Naive thymus-derived CD4-positive, alpha-beta T cell (primary cell): ENCODE measurements around the gene KCTD20. TPM values are rescaled to one million over a fixed set of nuclear protein-coding genes. Genes with fewer than 3 reads are reported as not detected.

Experiments used
- ATAC-seq: fragments of 150-1000 bp; cut with Tn5 transposase; 2 replicates; pipeline ENCODE4 v1.10.0; 2021; ENCODE audit warnings: mild to moderate bottlenecking, moderate library complexity
- CTCF ChIA-PET: fragments of 350-600 bp; sonication (Branson Sonifier 250); formaldehyde crosslinking; loops from one replicate; lab custom pipeline; 2021; ENCODE audit warnings: antibody characterized with exemption; lab: Charles Lee
- POLR2A ChIA-PET: fragments of 350-600 bp; sonication (Branson Sonifier 250); formaldehyde crosslinking; loops from one replicate; lab custom pipeline; 2021; ENCODE audit warnings: antibody characterized with exemption, inconsistent platforms; lab: Charles Lee
- DNase-seq, 9 donors: peaks; one replicate each; pipeline versions ENCODE4 v3.0.0 to v3.0.0-alpha.2; 2020 to 2022; ENCODE audit warnings: mixed read lengths in 1 of 9
- H3K27ac ChIP-seq: one replicate; pipeline ENCODE4 v1.7.0; 2013; ENCODE audit warnings: mild to moderate bottlenecking, low read depth, low read length, moderate library complexity
- H3K27me3 ChIP-seq, 2 donors: one replicate each; pipeline ENCODE4 v1.7.0; 2013; ENCODE audit warnings: low read length in 2 of 2, mild to moderate bottlenecking in 2 of 2, moderate library complexity in 2 of 2; ENCODE audit not compliant: control insufficient read depth in 2 of 2, insufficient read depth in 2 of 2
- H3K36me3 ChIP-seq, 3 experiments: 1 replicate in 2 of 3; 2 replicates in 1 of 3; pipeline ENCODE4 v1.7.0; 2013; ENCODE audit warnings: low read length in 3 of 3, mild to moderate bottlenecking in 3 of 3, moderate library complexity in 1 of 3; ENCODE audit not compliant: insufficient read depth in 3 of 3, control insufficient read depth in 2 of 3
- H3K4me1 ChIP-seq, 2 donors: one replicate each; pipeline ENCODE4 v1.7.0; 2013; ENCODE audit warnings: low read length in 2 of 2, mild to moderate bottlenecking in 2 of 2, moderate library complexity in 1 of 2; ENCODE audit not compliant: control insufficient read depth in 2 of 2, insufficient read depth in 2 of 2
- H3K4me3 ChIP-seq: 2 replicates; pipeline ENCODE4 v1.7.0; 2013; ENCODE audit warnings: mild to moderate bottlenecking, low read length
- H3K9me3 ChIP-seq, 3 experiments: 1 replicate in 2 of 3; 2 replicates in 1 of 3; pipeline ENCODE4 v1.7.0; 2013; ENCODE audit warnings: low read length in 3 of 3; ENCODE audit not compliant: control insufficient read depth in 2 of 3
- H3K27ac Mint-ChIP-seq, 9 donors: one replicate each; pipeline ENCODE4 v1.8.0; 2020 to 2022; ENCODE audit warnings: mixed read lengths in 9 of 9, mild to moderate bottlenecking in 8 of 9, moderate library complexity in 5 of 9, inconsistent platforms in 2 of 9
- H3K27me3 Mint-ChIP-seq, 5 donors: one replicate each; pipeline ENCODE4 v1.8.0; 2021 to 2022; ENCODE audit warnings: mixed read lengths in 5 of 5, mild to moderate bottlenecking in 1 of 5
- H3K36me3 Mint-ChIP-seq, 5 donors: one replicate each; pipeline ENCODE4 v1.8.0; 2020 to 2022; ENCODE audit warnings: mixed read lengths in 5 of 5, mild to moderate bottlenecking in 3 of 5, inconsistent platforms in 1 of 5
- H3K4me1 Mint-ChIP-seq, 7 donors: one replicate each; pipeline ENCODE4 v1.8.0; 2020 to 2022; ENCODE audit warnings: mixed read lengths in 7 of 7, mild to moderate bottlenecking in 3 of 7, inconsistent platforms in 1 of 7
- H3K4me3 Mint-ChIP-seq, 10 donors: one replicate each; pipeline ENCODE4 v1.8.0; 2020 to 2022; ENCODE audit warnings: mild to moderate bottlenecking in 10 of 10, mixed read lengths in 10 of 10, moderate library complexity in 6 of 10, inconsistent platforms in 2 of 10
- H3K9me3 Mint-ChIP-seq, 11 donors: one replicate each; pipeline ENCODE4 v1.8.0; 2020 to 2022; ENCODE audit warnings: mixed read lengths in 11 of 11, mild to moderate bottlenecking in 4 of 11, inconsistent platforms in 1 of 11, moderate library complexity in 1 of 11
- intact Hi-C, 2 donors: fragments of 100-400 bp; cut with micrococcal nuclease; formaldehyde crosslinking; loops; one replicate each; pipeline ENCODE4 v1.15.1; 2023
- polyA plus RNA-seq, 2 donors: library from polyadenylated mRNA; unstranded; fragments of 300-500 nt; fragmentation: Illumina TruSeq; gene quantifications; one replicate each; pipeline ENCODE4 v1.2.3, GENCODE V29; 2021
- total RNA-seq, 6 experiments: library from RNA in 5 of 6; stranded (reverse) in 5 of 6; gene quantifications; 1 replicate in 5 of 6; 2 replicates in 1 of 6; pipeline ENCODE4 v1.2.3 and lab custom pipeline; 2021 to 2026

KCTD20 gene
- total and polyA plus RNA-seq, 7 experiments from 2014 or later = 27.7 to 55.8 (median 33.1) TPM

- peaks cover 23 to 67% (median 57%) of the 10 kb centered on the region in 7 donors for H3K4me1 Mint-ChIP-seq
- Histone ChIP-seq H3K4me1 (peaks cover 8 to 25% of the 10 kb centered on the region in 2 donors), H3K27me3 (no peaks in the 10 kb centered on the region), H3K4me3 (no peak overlapping the region), H3K27ac (no peak overlapping the region), H3K36me3 (peaks cover 15 to 60% (median 27%) of the 10 kb centered on the region in 3 experiments), H3K9me3 (no peaks in the 10 kb centered on the region)
- H3K27ac Mint-ChIP-seq = peak overlapping the region in 3 of 9 donors; percentile 27 to 77 (median 73)
- no peak for ATAC-seq
- DNase-seq = no peak
- H3K9me3 Mint-ChIP-seq = no peaks in the 10 kb centered on the region
- POLR2A ChIA-PET = interaction anchor here (0.7 to 1.9 kb wide), 7 partner anchors 9 to 559 kb away, joined by 3 to 5 read pairs (median 4); no protein-coding TSS in a partner anchor
- intact Hi-C loops = loop anchor here in 1 of 2 donors (1.0 to 2.0 kb wide), 2 partner anchors 11 to 16 kb away; no protein-coding TSS in a partner anchor
- CTCF ChIA-PET = interaction anchor here (0.8 kb wide), 1 partner anchor 82 kb away, joined by 4 read pairs; no protein-coding TSS in a partner anchor
- peaks cover 3 to 60% (median 43%) of the 10 kb centered on the region in 5 donors for H3K36me3 Mint-ChIP-seq
- H3K4me3 Mint-ChIP-seq = peak overlapping the region in 3 of 10 donors; percentile 33 to 52 (median 43)
- H3K27me3 Mint-ChIP-seq = no peaks in the 10 kb centered on the region
Observed at GRCh38 chr6:36516988-36517387, 74.2 kb downstream of the KCTD20 start.

DNA sequence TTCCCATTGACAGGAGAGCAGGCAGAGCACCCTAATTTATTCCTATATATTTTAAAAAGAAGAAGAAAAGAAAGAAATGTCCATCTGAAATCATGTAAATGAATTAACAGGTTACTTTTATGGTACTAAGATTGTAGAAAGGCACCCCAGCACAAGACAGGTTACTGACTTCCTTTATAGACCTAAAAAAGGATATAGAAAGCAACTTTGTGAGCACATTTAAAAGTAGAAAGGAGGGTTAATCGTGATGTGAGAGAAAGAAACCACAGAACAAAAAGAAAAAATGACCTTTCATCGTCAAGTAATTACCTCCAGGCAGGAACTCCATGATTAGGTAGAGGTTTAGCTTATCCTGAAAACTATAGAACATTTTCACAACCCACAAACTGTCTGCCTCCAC, 74.6 kb downstream of the KCTD20 start:
- peaks cover 16 to 60% (median 27%) of the 10 kb centered on the region in 3 experiments for H3K36me3 ChIP-seq
- H3K9me3 ChIP-seq = no peaks in the 10 kb centered on the region
- no peaks in the 10 kb centered on the region for H3K9me3 Mint-ChIP-seq
- peak overlapping the region in 6 of 10 donors; percentile 10 to 52 (median 34) for H3K4me3 Mint-ChIP-seq
- H3K4me3 ChIP-seq = no peak overlapping the region
- intact Hi-C loops = loop anchor here in 1 of 2 donors (1.0 to 2.0 kb wide), 2 partner anchors 11 to 15 kb away; no protein-coding TSS in a partner anchor
- ChIA-PET POLR2A (interaction anchor here (1.1 to 1.9 kb wide), 3 partner anchors 9 to 74 kb away, joined by 3 to 5 read pairs (median 4); no protein-coding TSS in a partner anchor), CTCF (no interaction called here)
- no peaks in the 10 kb centered on the region for H3K27me3 Mint-ChIP-seq
- ATAC-seq (no peak), DNase-seq (no peak)
- no peaks in the 10 kb centered on the region for H3K27me3 ChIP-seq
- peaks cover 8 to 25% of the 10 kb centered on the region in 2 donors for H3K4me1 ChIP-seq
- H3K4me1 Mint-ChIP-seq = peaks cover 23 to 67% (median 52%) of the 10 kb centered on the region in 7 donors
- no peak overlapping the region for H3K27ac ChIP-seq
- H3K36me3 Mint-ChIP-seq = peaks cover 0 to 58% (median 43%) of the 10 kb centered on the region in 5 donors
- H3K27ac Mint-ChIP-seq = peak overlapping the region in 6 of 9 donors; percentile 8 to 77 (median 53)

DNA sequence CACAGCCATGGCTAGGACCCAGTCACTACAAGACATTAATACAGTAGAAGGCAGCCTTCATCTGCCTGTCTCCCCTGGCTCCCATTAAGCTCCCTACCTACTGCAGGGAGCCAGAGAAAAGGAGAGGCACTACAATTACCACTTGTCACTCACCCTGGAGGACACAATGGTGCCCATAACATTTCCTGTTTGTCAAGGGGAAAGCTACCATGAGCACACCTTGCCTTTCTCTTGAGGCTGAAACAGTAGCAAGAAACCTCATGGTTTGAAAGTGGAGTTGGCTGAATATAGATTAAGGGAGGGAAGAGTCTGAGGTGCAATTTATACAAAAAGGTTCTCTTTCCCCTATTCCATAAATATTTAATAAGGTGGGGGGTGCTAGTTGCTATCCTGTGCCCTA, 76.6 kb downstream of the KCTD20 start:
- Histone ChIP-seq H3K4me3 (no peak overlapping the region), H3K27me3 (no peaks in the 10 kb centered on the region), H3K36me3 (peaks cover 20 to 74% (median 37%) of the 10 kb centered on the region in 3 experiments), H3K4me1 (peaks cover 8 to 25% of the 10 kb centered on the region in 2 donors), H3K27ac (peak overlapping the region; percentile 11), H3K9me3 (no peaks in the 10 kb centered on the region)
- Mint-ChIP-seq H3K27ac (peak overlapping the region in 7 of 9 donors; percentile 10 to 73 (median 61)), H3K4me1 (peaks cover 23 to 82% (median 66%) of the 10 kb centered on the region in 7 donors), H3K4me3 (peak overlapping the region in 3 of 10 donors; percentile 3 to 52 (median 14)), H3K27me3 (no peaks in the 10 kb centered on the region), H3K9me3 (no peaks in the 10 kb centered on the region), H3K36me3 (peaks cover 4 to 70% (median 56%) of the 10 kb centered on the region in 5 donors)
- ATAC-seq = no peak
- ChIA-PET CTCF (interaction anchor here (0.5 to 1.1 kb wide), 3 partner anchors 35 to 75 kb away, joined by 3 to 6 read pairs (median 4); partner anchors contain the start of gene SRSF3), POLR2A (interaction anchor here (0.5 to 2.0 kb wide), 10 partner anchors 10 to 1825 kb away, joined by 3 to 9 read pairs (median 4); no protein-coding TSS in a partner anchor)
- no peak for DNase-seq
- intact Hi-C loops = no loop called here

DNA sequence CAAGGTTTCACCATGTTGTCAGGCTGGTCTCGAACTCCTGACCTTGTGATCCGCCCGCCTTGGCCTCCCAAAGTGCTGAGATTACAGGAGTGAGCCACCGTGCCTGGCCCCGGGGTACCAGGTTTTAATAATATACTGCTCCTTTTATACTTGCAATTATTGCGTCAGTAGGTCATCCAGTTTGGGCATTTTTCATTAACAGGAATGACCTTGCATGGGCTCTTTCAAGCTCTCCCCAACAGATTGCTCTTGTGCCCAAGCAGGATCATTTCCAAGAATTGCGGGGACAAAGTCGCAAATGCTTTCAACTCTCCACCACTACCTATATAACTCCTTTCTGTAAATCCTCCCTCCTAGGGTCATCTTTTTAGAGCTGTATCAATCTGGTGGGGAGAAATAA, 80.7 kb downstream of the KCTD20 start:
- H3K4me1 ChIP-seq = peaks cover 3 to 30% of the 10 kb centered on the region in 2 donors
- CTCF ChIA-PET = interaction anchor here (0.8 kb wide), 1 partner anchor 45 kb away, joined by 3 read pairs; no protein-coding TSS in a partner anchor
- H3K27me3 ChIP-seq = no peaks in the 10 kb centered on the region
- no peak overlapping the region for H3K4me3 ChIP-seq
- H3K9me3 ChIP-seq = no peaks in the 10 kb centered on the region
- DNase-seq (no peak), ATAC-seq (no peak)
- Mint-ChIP-seq H3K9me3 (no peaks in the 10 kb centered on the region), H3K27me3 (no peaks in the 10 kb centered on the region), H3K4me3 (no peak overlapping the region), H3K36me3 (peaks cover 8 to 74% (median 61%) of the 10 kb centered on the region in 5 donors), H3K27ac (peak overlapping the region in 4 of 9 donors; percentile 21 to 61 (median 40)), H3K4me1 (peaks cover 30 to 81% (median 62%) of the 10 kb centered on the region in 7 donors)
- H3K36me3 ChIP-seq = peaks cover 33 to 74% (median 47%) of the 10 kb centered on the region in 3 experiments
- intact Hi-C loops = no loop called here
- no peak overlapping the region for H3K27ac ChIP-seq
- POLR2A ChIA-PET = interaction anchor here (0.6 to 1.6 kb wide), 6 partner anchors 14 to 76 kb away, joined by 3 to 6 read pairs (median 4); no protein-coding TSS in a partner anchor

DNA sequence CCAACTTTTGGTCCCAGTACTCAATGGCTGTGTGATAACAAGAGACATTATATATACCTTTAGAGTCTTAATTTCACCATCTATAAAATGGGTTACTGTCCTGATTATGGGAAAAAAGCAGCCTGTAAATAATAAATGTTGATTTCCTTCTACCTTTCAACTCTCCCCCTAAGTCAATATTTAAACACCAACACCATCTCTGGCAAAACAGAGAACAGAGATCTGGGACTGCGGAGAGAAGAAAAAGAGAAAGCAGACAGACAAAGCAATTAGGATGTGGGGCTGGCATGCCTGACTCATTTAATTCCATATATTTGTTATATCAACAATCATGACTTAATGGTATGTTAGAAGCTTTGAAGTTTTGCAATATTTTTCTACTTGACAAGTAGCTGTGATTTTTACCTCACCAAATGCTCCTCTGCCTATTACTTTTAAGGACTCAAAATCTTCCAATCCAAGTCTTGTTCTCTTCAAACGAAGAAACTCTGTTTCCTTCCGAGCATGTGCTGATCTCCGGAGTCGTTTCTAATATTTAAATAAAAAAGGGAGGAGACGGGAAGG, 81.2 kb downstream of the KCTD20 start:
- ATAC-seq (no peak), DNase-seq (no peak)
- Mint-ChIP-seq H3K27ac (peak overlapping the region in 5 of 9 donors; percentile 17 to 83 (median 56)), H3K36me3 (peaks cover 8 to 71% (median 58%) of the 10 kb centered on the region in 5 donors), H3K9me3 (no peaks in the 10 kb centered on the region), H3K27me3 (no peaks in the 10 kb centered on the region), H3K4me3 (no peak overlapping the region), H3K4me1 (peaks cover 26 to 81% (median 62%) of the 10 kb centered on the region in 7 donors)
- H3K9me3 ChIP-seq = no peaks in the 10 kb centered on the region
- no peak overlapping the region for H3K4me3 ChIP-seq
- H3K27ac ChIP-seq = no peak overlapping the region
- peaks cover 3 to 29% of the 10 kb centered on the region in 2 donors for H3K4me1 ChIP-seq
- intact Hi-C loops = no loop called here
- POLR2A ChIA-PET = interaction anchor here (0.6 to 1.2 kb wide), 6 partner anchors 13 to 76 kb away, joined by 3 to 5 read pairs (median 3); no protein-coding TSS in a partner anchor
- CTCF ChIA-PET = interaction anchor here (0.8 kb wide), 1 partner anchor 44 kb away, joined by 3 read pairs; no protein-coding TSS in a partner anchor
- no peaks in the 10 kb centered on the region for H3K27me3 ChIP-seq
- H3K36me3 ChIP-seq = peaks cover 33 to 71% (median 44%) of the 10 kb centered on the region in 3 experiments

DNA sequence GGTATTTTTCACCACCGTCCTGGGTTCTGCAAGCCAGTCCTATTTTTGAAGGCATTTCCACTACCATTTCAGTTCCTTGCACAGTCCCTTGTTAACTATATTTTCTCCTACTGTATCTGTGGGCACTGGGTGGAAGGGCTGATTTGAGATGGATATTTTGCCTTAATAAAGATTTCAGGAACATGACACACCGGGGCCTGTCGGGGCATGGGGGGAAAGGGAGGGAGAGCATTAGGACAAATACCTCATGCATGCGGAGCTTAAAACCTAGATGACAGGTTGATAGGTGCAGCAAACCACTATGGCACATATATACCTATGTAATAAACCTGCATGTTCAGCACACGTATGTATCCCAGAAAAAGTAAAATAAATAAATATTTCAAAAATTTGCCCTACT, 82.1 kb downstream of the KCTD20 start:
- Mint-ChIP-seq H3K9me3 (no peaks in the 10 kb centered on the region), H3K4me1 (peaks cover 30 to 81% (median 61%) of the 10 kb centered on the region in 7 donors), H3K27ac (peak overlapping the region in 5 of 9 donors; percentile 49 to 84 (median 62)), H3K36me3 (peaks cover 8 to 70% (median 59%) of the 10 kb centered on the region in 5 donors), H3K27me3 (no peaks in the 10 kb centered on the region), H3K4me3 (peak overlapping the region in 1 of 10 donors; percentile 50)
- Histone ChIP-seq H3K27ac (no peak overlapping the region), H3K9me3 (no peaks in the 10 kb centered on the region), H3K36me3 (peaks cover 33 to 68% (median 38%) of the 10 kb centered on the region in 3 experiments), H3K4me1 (peaks cover 3 to 26% of the 10 kb centered on the region in 2 donors), H3K27me3 (no peaks in the 10 kb centered on the region), H3K4me3 (no peak overlapping the region)
- DNase-seq (no peak), ATAC-seq (no peak)
- ChIA-PET CTCF (no interaction called here), POLR2A (interaction anchor here (0.6 kb wide), 1 partner anchor 26 kb away, joined by 3 read pairs; no protein-coding TSS in a partner anchor)
- intact Hi-C loops = no loop called here
